Left hindlimb (tissue), 1 donor: ENCODE measurements around the gene MYLK.
A peak's percentile ranks its signal among the peaks of the same experiment; 100 is the strongest.
"Not testable (repeated sequence)": the region's sequence is repeated elsewhere in the genome, so short reads cannot be mapped to it uniquely, and the experiment has no call there.

Experiments used
- DNase-seq: peaks from one replicate; pipeline ENCODE4 v3.0.0-alpha.2; 2018

The MYLK gene

DNA sequence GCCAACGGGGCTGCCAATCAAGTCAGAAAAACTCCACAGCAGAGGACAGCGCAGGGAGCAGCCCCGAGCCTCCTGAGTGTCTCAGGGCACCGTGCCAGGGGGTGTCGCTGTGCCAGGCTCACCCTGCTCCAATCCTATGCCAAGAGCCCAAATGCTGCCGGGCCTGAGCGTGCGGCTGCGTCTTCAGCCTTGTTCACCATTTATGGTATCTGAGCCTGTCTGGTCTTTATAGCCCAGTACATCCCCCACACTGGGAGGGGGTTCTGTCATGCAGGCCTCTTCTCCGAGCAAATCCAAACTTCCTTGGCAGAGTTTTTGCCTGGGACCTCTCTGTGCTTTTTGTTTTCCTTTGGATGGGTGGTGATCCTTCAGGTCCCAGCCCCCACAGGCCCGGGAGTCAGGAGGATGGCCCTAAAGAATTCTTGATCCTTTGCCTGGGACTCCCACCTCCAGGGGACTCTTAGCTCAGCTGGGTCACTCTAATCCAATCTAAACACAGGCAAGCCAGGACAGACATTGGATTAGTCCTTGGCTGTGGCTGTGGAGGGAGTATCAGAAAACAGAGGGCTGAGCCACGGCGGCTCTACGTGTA, 164.2 kb downstream of the MYLK start:
- peak; percentile 60 for DNase-seq

DNA sequence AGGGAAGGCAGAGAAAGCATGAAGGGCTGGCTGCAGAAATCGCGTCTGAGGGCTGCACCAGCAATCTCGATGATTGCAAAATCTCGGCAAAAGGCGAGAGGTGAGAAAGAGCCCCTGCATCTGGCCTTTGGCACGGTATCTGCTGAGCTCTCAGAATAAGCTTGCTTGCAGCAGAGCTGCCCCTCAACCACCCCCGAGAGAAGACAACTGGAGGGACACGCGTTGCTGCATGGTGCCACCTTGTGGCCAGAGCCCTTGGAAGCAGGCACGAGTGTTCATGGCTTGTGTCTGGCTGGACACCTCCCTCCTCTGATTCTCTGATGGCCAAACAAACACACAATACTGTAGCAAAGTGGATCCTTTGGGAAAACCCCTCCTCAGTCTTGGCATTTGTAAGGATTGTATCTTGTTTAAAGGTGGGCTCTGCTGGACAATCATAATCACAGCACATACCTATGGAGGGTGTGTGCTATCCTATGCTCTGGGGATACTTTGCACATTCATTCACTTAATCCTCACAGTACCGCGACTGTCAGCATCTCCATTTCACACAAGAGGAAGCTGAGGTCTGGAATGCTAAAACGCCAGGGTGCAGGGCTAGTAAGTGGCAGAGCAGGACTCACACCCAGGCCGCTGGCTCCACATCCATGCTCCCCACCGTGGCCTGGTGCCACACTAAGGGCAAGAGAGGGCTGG, 164.9 kb downstream of the MYLK start:
- peak; percentile 85 for DNase-seq

DNA sequence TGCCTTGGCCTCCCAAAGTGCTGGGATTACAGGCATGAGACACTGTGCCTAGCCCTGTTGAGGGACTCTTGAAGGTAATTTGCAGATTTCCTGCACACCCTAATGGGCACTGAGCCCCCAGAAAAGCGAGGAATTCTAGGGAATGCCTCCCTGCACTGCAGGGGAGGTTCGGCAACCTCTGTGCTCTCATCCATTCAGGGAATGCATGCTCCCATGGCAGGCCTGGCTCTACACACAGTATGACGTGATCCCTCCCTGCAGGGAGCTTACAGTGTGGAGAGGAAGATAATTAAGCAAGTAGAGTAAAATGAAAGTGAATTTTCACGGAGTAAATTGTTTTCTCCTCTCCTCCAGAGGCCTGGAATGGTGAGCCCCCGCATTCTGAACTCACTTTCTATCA, 166.0 kb downstream of the MYLK start:
- no peak for DNase-seq

DNA sequence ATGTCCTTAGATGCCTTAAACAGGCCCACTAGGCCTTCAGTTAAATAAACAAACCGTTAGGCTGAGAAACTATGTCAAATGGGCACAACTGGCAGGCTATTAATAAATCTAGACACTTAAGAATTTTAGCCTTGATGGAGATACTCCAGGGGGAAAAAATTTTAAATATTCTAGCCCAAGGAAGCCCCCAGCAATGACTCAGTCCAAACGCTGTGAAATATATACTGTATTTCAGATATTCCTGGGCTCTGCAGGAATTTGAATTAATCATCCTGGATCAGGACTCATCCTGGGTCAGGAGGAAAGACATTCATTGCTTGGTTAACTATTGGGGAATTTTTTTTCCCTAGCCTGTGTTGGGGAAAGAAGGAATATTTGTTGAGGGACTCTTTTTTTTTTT, 166.7 kb downstream of the MYLK start:
- not testable (repeated sequence) for DNase-seq

DNA sequence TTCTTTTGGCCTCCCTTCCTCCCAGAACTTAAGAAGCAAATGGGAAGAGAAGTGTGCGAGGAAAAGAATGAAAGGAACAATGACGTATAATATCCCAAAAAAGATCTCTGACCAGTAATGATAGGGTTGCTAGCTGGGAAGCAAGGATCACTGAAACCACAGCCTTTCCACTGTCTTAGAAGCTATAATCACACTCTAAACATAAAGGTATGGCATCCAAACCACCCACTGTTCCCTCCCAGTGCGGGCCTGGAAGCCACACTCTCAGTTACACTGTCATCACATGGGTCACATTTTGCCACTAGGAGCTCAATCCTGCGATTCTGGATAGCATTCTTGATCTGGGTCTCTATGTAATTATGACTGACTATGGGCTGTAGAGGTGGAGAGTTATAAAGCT, 167.7 kb downstream of the MYLK start:
- peak; percentile 66 for DNase-seq

DNA sequence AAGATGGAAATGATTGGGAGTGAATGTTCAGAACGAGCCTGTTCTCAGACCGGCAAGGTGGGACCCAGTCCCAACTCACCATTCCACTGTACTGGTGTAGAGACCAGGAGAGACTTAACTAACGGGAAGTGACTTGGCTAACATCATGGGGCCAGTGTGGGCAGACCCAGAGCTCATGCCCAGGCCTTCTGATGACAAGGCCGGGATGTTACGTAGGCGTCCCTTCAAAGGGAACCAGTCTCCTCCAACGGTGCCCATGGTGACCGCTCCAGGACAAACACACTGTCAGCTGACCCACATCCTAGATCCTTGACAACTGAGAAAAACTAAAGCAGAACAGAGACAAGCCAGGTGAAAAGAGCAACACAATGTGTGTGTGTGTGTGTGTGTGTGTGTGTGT, 170.9 kb downstream of the MYLK start:
- DNase-seq: no peak

DNA sequence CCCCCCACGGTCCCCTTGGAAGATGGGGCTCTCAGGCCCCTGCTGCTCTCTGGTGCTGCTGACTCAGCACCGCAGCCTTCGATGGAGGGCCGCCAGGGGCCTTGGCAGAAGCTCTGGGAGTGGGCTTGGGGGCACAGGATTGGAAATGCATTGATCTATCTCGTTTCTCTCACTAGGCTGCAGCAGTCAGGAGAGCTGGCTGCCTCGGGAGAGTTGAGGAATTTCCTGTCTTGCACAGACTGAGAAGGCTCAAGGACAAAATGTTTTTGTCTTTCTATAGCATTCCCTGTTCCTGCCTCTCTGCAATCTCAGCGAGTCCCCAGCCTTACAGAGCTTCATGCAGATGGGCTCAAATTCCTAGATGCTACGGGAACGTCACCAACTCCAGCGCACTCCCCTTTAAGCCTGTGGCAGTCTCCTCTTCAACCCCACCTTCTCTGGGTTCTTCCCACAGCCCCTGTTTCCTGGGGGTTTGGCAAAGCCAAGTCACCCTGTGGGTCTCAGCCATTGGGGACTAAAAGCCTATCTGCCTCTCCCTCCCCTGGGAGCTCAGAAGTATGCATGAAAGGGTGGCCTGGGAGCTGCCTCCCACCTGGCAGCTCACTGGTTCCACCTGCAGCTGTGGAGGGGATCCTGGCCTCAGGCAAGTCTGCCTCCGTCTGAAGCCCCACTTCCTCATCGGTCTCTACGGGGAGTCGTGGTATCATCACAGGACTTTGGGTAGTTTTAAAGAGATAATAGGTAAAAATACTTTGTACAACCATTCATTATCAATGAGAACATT, 171.9 kb downstream of the MYLK start:
- no peak for DNase-seq

DNA sequence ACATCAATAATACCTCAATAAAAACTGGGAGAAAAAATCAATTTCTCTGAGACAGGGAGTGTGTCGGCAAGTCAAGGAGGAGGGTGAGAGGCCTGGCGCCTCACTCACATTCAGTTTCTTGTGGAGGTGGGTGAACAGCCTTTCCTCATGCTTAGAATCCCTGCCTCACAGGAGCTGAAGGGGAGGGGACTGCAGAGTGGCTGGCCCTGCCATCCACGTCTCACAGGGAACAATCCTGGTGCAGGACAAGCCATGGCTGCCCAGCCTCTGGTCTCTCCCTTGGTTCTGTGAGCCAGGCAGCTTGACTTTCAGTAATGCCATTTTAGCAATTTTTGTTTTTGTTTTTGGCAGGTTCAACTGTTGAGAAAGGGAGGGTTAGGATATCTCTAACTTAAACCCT, 172.8 kb downstream of the MYLK start:
- no peak for DNase-seq

DNA sequence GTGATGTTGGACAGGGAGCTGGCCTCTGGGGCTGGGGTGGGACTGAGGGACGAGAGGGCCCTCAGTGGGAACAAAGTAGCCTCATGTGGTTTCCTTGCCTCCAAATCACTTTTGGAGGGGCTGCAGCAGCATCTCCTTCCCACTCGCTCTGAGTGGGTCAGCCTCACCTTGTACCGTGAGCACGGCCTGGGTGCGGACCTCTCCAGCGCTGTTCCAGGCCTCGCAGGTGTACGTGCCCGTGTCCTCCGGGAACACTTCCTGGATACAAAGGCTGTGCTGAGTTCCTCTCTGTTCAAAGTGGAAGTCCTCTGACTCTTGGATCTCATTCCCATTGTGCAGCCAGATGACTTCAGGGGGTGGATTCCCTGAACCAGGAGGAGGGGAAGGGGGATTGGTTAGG, 175.6 kb downstream of the MYLK start:
- DNase-seq: no peak

DNA sequence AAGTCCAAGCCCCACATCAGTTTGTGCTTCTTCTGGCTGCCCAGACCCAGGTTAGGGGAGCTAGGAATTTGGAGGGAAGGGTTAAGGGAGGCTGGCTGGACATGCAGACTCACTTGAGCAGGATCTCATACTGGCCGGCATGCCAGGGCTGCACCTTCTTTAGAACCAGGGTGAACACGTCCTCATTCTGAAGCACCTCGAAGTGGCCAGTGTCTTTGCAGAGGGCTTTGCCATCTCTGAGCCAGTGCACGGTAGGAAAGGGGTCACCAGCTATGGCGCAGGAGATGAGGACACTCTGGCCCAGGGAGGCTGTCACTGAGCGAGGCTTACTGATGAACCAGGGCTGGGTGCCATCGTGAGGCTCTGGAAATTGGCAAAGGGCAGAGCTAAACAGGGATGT, 176.5 kb downstream of the MYLK start:
- not testable (repeated sequence) for DNase-seq

DNA sequence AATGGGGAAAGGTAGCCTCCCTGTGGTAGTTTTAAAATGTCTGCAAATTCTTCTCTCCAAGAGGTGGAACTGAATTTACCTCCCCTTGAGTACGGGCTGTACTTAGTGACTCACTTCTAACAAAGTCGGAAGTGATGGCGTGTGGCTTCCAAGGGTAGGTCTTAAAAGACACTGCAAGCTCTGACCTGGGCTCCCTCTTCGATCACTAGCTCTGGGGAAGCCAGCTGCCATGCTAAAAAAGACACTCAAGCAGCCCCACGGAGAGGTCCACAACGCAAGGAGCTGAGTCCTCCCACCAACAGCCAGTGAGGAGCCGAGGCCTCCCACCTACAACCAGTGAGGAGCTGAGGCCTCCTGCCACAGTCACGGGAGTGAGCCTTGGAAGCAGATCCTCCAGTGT, 177.3 kb downstream of the MYLK start:
- no peak for DNase-seq

DNA sequence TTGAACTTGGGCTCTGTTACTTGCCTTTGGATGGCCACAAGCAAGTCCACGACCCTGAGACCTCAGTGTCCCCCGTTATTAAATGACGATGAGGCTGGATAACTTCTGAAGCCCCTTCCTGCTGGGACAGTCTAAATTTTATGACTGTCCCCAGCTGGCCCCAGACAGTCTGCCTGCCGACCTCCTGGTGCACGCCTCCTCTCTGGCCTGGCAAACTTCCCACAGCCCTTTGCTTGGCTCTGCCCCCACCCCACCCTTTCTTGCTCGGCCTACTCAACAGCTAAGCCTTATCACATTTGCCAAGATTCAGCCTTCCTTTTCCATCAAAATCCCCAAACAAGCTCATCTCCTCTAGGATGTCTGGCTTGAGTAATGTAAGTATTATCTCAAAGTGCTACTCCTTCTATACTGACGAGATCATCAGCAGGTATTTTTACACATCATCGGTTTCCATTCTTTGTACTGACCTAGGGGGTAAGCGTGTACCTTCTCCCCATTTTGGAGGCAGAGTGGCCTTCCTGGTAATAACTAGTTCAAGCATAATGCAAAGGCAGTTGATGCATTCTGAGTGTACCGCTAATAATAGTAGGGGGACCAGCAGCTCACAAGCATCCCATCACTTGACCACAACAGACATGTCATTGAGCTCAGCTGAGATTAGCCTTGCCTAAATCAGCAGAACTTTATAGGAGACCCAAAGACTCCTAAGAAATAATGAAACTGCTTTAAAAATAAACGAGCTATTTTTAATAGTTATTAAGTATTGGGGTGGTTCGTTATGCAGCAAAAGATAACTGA, 178.4 kb downstream of the MYLK start:
- DNase-seq: no peak

DNA sequence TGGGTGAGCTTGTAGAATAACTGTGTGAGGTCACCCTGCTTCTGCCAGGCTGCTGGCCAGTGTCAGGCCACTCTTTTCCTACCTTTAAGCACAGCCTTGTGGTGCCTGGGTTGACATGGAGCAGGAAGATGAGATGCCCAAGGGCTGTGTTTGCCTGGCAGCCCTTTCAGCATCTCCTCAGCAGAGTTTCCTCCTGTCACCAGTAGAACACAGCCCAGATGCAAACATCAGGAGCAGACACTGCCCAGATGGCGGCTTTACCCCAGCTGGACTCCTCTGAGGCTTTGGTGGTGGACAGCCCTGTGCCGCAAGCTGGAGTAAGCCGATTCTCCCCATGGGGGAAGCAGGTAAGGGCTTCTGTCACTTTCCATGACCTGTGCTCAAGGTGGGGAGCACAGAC, 180.5 kb downstream of the MYLK start:
- DNase-seq: not testable (repeated sequence)

DNA sequence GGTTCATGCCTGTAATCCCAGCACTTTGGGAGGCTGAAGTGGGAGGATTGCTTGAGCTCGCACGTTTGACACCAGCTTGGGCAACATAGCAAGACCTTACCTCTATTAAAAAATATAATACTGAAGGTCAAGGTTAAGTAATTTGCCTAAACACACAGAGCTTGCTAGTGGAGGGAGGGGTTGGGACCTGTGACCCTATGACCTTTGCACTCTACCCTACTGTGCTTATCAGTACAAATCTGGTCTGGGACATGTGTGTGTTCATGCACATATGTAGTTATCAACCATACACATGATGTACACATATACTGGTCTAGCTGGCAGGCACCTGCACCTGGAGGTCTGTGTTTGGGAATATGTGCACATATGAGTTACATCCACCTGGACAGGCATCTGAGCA, 181.4 kb downstream of the MYLK start:
- DNase-seq: no peak

DNA sequence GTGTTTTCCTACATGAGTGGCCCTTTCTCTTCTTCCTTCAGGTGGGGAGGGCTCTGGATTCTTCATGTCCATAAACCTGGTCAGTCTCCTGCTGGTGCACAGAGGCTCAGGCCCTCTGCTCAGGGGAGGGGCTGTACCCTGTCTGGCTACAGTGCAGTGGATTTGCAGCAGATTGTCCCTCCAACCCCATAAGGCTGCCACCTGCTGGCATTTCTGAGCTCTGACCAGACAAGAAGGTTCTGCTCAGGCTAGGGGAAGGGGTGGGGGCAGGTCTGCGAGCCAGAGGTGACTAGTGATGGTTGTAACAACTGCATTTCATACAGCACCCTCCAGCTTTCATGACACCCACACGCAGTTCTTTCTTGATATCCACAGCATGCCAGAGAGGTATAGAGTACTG, 182.1 kb downstream of the MYLK start:
- not testable (repeated sequence) for DNase-seq

DNA sequence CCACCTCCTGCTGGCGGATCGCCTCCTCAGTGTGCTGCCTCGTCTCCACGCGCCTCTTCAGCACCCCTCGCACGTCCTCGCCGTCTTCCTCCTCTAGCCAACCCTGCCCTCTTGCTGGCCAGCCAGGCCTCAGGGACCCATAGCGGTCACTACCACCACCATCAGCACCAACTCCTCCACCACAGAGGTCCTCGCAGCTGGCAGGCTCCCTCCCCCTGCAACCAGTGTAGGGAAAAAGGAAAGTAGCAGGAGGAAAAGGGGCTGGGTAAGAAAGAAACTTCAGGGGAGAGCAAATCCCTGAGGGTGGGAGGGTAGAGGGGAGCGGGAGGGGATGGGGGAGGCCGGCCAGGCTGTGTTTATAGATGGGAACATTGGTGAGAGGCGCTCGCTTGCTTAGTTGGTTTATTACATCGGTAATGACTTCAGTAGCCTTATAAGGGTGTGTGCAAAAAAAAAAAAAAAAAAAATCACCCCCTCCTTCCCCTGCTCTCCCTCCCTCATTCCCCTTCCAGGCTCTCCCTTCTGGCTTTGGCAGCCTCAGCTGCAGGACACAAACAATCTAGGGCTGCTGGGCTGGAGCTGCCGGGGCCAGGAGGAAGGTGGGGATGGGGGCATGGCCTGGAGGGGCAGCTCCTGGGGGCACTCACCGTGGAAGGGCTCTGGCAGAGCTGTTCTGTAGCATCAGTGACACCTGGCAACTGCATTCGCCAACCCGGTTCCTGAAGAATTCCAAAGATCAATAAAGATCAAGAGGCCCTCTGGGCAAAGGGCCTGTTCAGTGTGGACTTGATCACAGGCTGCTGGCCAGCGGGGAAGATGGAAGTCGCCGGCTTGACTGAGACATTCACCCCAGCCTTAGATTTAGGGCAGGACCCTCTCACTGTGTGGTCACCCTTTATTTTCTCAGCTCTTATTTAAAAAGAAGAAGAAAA, 183.1 kb downstream of the MYLK start:
- DNase-seq: no peak

DNA sequence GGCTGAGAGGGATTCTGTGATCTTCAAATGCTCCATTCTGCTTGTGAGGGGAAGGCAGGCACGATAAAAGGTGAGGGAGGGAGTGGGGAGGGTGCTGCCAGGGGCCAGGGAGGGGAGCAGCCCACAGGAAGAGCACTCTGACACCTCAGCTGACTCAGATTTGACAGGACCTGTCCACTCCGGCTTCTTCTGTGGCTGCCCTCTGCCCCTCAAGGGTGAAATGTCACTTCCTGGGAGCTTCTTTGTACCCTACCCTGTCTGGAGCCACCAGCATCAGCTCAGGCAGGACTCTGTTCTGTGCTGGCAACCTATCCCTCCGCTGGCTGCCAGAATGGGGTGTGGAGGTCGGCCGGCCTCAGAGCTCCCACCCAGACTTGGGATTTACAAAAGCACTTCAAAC, 185.3 kb downstream of the MYLK start:
- no peak for DNase-seq

DNA sequence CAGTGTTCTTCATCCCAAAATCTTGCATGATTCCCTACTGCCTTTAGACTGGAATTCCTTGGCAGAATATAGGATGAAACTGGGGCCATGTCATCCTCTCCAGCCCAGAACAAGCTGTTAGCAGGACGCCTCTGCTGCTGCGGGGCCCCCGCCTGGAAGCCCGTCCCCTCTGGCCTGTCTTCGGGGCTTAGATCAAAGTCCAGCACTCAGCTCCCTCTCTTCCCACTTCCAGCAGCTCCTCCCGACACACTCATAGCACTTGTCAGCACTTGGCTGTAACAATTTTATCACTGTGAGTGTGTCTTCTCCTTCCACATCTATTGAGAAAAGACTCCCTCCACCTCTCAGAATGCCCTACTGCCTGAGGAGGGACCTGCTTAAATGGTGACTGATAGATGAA, 187.3 kb downstream of the MYLK start:
- peak; percentile 67 for DNase-seq

DNA sequence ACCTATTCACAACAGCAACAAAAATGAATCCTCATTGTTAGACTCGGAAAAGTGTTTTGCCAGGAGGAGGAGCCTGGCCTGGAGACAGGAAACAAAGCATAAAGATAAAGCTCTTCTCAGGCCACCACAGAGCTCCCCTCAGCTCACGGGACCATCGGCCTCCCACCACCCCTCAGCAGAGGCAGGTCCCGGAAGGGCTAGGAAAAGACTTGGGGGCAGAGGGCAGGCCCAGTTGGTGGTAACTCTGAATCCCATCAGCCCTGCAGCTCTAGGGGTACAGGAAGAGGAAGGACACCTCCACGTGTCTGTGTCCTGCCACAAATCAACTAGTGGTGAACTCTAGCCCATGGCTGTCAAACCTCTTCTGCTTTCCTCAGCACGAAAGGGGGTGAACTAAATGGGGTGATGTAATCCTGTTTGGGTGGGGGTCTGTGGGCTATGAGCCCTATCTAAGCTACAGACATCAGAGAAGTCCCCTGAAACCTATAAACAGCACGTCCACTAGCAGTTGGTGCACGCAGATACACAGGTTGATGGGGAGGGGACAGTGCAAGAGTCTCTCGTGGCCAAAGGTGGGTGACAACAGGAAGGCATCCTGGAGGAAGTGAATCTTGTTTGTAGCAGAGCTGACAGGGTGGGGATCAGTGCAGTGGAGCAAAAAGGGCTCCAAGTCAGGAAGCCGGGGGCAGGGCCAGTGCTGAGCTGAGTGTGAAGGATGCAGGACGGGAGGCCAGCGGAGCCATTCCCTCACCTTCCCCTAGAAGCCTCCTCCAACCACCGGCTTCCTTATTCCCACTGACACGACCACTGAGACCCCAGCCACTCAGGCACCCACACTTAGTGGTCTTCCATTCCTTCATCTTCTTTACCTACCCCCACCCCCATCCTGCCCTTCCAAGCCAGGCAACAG, 188.1 kb downstream of the MYLK start:
- no peak for DNase-seq

DNA sequence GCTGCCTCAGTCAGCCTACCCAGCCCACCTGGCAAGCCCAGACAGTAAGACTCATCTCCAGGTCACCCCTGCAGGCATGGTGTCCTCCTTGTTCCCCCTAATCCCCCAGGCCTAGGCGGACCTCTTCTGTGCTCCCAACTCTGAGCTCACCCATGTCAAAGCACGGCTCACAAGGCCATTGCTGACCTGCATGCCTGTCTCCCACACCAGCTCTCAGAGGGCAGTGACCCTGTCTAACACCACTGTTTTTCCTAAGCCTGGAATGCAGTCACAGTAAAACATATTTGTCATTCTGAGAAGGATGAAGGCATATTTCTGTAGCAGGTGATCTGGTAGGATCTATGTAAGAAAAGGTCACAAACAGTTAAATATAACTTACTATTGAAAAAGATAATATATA, 189.0 kb downstream of the MYLK start:
- DNase-seq: no peak
